HG03460 (cell line): ENCODE measurements around the gene ANOS1.
"Not testable (repeated sequence)": the region's sequence is repeated elsewhere in the genome, so short reads cannot be mapped to it uniquely, and the experiment has no call there.

Experiments
- ATAC-seq: cut with Tn5 transposase; IDR thresholded peaks from one replicate; pipeline ENCODE4 v1.9.1; 2021; ENCODE audit not compliant: unreplicated experiment

Gene ANOS1, protein sequence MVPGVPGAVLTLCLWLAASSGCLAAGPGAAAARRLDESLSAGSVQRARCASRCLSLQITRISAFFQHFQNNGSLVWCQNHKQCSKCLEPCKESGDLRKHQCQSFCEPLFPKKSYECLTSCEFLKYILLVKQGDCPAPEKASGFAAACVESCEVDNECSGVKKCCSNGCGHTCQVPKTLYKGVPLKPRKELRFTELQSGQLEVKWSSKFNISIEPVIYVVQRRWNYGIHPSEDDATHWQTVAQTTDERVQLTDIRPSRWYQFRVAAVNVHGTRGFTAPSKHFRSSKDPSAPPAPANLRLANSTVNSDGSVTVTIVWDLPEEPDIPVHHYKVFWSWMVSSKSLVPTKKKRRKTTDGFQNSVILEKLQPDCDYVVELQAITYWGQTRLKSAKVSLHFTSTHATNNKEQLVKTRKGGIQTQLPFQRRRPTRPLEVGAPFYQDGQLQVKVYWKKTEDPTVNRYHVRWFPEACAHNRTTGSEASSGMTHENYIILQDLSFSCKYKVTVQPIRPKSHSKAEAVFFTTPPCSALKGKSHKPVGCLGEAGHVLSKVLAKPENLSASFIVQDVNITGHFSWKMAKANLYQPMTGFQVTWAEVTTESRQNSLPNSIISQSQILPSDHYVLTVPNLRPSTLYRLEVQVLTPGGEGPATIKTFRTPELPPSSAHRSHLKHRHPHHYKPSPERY

DNA sequence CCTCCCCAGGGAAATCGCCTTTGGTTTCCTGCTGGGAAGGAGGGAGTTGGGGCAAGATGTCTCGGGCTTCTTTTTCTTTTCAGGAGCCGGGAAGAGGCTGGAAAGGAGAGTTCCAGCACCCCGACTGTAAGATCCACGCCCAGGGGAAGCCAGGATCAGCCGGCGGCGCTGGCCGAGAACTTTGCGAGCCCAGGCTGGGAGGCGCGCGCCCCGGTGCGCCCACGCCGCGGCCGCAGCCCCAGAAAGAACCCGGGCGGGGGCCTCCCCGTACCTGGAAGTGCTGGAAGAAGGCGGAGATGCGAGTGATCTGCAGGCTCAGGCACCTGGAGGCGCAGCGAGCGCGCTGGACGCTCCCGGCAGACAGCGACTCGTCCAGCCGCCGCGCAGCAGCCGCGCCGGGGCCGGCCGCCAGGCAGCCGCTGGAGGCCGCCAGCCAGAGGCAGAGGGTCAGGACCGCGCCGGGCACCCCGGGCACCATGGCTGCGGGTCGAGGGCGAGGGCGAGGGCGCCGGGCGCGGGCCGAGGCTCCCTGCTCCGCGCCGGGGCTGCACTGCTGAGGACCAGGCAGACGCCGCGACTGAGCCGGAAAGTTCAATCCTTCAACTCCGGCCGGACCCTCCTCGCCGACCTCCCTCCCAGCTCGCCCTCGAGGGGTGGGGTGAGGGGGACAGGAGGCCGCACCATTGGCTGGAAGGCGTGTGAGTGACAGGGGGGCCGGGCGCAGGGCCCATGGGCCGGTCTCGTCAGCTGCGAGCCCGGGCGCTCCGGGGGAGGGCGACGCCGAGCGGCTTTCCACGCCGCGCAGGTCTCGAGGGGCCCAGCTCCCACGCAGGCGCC, at the start of gene ANOS1:
TSS of gene ANOS1 (minus strand) at position 579 of the 837 bp plus-strand sequence. CDS start at position 478, 101 bp downstream.
- ATAC-seq: no peak

DNA sequence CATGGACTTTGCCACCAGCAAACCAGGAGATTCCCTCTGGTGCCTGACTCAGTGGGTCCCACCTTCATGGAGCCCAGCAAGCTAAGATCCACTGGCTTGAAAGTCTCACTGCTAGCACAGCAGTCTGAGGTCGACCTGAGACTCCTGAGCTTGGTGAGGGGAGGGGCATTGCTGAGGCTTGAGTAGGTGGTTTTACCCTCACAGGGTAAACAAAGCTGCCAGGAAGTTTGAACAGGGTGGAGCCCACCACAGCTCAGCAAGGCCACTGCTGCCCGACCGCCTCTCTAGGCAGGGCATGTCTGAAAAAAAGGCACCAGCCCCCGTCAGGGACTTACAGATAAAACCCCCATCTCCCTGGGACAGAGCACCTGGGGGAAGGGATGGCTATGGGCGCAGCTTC, 41.2 kb upstream of the ANOS1 start:
- no peak for ATAC-seq

DNA sequence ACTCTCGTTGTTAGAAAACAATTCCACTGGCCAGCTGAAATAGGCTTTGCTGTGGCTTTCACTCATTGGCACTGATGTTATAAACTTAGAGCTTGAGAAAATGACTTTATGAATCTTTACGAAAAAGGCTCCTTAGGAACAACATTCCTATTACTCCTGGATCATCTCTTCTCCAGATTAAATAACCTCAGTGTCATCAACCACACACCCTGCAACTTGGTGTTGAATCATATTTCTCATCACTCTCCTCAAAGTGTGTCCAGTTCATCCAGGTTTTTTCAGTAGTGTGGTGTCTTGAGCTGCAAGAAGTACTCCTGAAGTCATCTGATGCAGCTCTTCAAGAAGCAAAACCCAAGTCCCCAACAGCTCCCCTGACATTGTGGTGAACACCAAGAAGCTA, 28.1 kb upstream of the ANOS1 start:
- ATAC-seq: no peak

DNA sequence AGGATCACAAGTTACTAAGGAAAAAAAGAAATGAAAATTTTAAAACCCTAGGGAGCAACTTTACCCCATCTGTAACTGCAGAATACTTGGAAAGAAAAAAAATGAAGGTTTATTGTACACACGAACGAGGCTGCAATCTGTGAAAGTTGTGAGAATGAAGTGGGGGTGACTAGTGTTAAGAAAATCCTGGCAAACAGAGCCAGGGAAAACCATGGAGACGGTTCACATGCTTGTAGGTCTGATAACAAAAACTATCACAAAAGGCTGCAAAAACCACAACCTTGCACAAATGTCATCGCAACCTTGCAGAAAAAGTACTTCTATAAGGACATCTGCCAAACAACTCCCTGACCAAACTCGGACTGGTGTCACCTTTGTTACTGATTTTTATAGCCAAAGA, 26.8 kb upstream of the ANOS1 start:
- ATAC-seq: not testable (repeated sequence)

DNA sequence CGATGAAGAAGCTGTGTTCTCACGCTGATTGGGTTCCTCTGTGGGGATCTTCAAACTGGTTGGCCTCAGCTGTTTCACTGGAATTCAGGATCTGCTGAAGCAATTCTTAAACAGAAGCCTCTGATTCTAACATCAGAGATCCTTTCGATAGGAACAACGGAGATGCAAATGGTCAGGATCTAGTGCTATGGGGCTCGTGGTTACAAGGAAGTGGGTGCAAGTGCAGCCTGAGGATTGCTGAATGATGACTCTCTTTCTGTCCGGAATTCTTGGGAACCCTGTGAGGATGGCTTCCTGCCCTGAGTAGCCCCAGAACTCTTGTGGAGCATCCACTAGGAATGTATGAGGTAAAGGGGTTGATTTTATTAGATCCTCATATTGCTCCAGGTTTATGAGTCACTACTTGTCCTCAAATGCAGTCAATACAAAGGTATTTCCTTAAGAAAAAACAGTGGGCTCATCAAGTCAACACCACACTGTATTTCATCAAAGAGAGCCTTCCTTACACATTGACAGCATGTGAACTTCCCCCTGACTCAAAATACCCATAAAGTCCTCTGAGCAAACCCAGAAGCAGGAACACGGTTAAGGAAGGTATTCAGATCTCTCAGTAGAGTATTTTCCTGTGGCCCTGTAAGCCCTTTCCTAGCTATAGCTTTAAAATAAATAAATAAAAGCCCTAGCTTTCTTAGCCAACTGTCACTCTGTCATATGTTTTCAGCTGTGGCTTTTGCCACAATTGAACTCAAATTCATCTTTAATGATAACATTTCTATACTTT, 25.9 kb upstream of the ANOS1 start:
- ATAC-seq: not testable (repeated sequence)

DNA sequence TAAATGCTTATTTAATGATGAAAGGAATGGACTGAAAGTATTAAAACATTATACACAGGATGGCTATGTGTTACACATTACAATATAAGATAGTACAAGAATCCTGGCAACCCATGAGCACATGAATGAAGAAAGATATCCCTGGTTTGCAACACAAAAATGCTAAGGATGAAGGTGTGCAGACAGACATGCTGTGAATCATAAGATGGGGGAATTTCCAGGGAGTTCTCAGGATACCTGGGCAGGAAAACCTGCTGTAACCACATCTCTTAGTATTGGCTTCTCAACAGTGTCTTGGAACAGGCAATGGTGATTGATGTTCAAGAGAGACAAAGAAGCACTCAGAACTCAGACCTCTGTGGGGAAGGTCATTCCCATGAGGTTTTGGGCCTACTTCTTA, 23.9 kb upstream of the ANOS1 start:
- no peak for ATAC-seq

DNA sequence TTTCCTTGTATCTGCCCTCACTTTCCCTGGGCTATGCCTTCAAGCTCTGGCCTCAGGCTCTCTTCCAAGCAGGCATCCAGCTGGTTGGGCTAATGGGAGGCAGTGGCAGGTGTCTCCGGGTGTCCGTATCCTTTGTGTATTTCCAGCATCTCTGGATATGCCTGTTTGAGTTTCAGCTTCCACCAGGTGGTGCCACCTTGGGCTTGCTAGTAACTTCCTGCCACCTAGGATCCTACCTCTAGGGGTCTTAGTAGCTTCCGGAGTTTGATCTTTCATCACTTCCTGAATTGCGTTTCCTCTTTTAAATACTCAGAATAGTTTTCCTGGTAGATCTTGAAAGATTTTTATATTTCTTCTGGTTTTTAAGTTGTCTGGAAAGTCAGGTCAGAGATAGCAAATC, 23.2 kb upstream of the ANOS1 start:
- no peak for ATAC-seq

DNA sequence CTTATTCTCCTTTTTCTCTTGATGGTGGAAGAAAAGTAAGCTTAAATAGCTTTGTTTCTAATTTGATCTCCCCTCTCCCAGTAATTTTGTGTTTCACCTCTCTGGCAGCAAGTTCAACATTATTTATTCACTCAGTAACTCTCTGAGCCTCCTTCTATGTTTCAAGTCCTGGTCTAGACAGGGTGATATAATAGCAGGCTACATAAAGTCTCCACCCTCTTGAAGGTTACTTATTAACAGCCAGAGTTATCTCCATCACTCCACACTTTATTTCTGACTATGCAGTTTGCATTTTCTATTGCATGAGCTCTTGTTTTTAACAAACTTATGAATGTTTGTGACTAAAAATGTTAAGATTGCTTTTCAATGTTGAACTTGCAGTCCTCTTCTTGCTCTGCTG, 17.8 kb upstream of the ANOS1 start:
- no peak for ATAC-seq

DNA sequence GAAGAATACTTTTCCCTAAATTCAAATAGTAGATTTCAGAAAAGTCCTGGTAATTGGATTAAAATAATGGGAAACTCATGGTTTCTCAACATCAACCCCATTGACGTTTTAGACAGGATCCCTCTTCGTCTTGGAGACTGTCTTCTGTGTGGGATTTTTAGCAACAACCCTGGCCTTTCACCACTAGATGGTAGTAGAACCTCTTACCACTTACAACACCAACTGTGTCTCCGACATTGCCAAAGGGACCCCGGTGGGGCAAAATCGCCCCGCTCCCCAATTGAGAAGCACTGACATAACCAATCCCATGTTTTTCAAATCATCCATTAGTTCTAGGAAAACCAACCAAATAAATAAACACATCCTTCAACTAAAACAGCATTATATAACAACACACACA, 16.9 kb upstream of the ANOS1 start:
- ATAC-seq: no peak

DNA sequence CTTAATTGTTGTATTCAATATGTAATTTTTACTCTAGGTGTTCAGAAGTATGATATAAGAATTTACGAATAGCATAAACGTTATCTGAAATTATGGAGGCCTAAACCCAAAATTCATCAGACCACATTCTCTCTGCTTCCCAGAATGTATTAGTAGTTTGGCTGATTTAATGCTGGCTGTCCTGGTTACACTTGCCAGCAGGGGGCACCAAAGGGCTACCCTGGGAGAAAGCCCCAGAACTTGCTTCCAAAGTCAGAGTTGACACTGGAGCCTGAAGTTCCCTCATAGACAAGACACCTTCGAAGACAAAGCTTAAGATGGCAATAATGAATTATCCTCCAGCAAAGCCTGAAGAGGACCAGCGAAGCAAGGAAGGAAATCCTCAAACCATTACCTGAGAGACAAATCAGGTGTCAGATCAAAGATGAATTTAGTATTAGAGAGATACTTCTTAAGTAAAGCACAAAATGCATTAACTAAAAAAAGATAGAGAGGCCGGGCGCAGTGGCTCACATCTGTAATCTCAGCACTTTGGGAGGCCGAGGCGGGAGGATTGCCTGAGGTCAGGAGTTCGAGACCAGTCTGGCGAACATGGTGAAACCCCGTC, 11.3 kb upstream of the ANOS1 start:
- ATAC-seq: no peak

DNA sequence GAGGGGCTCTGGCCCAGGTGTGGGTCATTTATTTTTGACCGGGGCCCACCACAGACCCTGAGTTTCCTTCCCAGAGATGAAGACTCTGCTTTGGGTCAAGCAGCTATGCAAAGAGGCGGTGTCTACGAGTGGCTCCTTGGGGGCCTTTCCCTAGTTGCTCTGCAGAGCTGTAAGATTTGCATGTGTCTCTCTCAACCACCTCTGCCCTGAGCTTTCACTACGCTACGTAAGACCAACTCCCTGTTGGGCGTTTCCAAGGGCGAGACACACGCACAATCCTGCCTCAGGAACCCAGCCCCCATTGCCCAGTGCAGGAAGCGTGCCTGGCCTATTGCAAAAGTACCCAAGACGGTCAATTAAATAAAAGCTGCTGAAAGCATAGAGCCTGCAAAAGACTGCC, 10.0 kb upstream of the ANOS1 start:
- no peak for ATAC-seq

DNA sequence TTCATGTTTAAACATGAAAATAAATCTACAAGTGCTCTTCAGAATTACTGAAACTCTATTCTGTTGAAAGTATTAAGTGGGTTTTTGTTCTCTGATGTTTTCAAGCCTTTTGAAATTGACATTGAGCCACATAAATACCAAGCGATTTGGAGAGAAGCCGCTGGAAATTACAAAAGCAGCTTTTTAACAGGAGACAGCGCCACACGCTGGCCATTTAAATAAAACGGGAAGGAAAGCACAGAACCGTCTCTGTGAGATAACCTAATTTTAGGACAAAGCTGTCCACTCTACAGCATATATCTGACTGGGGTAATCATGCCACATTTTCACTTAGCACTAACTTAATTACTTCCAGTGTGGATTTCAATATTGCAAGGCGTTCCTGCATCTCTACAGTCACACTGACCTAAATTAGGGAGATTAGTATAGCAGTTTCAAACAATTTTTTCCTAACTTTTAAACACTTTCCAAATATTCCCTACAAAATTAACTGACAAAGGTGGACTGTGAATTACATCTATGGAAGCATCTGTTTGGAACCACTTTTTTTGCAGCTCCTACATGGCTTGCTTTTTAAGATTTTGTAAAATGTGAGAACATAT, 6.8 kb upstream of the ANOS1 start:
- no peak for ATAC-seq

DNA sequence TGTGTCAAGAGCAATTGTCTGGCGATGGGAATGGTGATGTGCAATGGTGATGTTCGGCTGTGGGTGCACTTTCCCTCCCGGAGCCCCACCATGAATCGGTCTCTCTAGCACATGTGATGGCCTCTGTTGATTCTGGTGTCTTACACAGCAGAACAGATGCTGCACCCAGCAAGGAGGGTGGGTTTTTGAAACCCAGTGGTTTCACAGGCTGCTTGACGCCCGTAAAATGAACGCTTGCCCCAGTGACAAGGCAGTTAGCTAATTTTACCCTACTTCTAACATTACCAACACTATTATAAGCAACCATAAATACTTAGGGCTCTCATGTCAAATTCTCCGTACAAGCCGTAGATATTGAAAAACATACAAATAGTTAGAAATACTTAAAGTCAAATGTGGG, 5.9 kb upstream of the ANOS1 start:
- ATAC-seq: no peak

DNA sequence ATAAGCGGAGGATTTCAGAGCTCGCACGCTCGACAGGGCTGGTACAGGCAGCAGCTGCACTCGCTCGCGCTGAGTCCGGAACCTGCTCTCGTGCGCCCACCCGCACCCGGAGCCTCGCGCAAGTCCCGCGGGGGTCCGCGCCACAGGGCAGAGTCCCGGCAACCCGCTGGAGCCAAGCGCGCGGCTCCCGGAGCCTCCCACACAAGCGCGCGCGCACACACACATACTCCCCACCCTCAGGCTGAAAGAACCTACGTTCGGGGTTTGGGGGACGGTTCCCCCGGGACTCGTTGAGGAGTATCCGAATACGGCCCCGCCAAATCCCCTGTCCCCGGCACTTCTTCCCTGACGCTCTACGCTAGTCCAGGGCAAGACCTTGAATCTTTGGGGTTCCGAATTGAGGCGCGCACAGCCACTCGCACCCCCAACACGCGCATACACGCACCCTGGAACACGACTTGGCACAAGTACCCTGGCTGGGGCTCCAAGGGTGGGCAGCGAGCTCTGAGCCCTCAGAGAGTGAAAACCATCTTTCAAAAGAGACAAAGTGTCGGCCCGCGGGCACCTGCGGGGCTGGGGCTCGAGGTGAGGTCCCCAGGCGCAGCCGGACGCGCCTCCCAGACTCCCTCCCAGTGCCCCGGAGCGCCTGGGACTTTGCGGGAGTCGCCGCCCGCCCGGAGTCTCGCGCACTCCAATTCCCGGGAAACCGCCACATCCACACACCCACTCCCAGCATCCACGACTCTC, 952 bp downstream of the ANOS1 start:
- no peak for ATAC-seq

DNA sequence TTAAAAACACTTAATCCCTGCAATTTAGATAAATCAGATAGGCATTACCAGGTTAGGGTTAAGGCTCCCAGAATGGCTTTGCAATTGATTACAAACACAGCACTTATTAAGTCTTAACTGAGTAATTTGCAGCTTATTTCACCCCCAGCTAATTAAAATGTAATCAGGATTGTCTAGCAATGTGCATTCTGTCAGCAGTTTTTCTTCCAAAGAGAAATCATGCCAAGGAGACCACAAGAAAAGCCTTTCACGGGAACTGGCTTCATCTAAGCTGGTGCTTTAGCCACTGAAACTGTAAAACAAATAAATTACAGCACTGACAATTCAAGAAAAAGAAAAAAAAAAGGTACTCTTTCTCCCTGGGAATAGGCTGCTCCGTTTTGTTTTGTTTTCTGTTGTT, 2.1 kb downstream of the ANOS1 start:
- ATAC-seq: no peak

DNA sequence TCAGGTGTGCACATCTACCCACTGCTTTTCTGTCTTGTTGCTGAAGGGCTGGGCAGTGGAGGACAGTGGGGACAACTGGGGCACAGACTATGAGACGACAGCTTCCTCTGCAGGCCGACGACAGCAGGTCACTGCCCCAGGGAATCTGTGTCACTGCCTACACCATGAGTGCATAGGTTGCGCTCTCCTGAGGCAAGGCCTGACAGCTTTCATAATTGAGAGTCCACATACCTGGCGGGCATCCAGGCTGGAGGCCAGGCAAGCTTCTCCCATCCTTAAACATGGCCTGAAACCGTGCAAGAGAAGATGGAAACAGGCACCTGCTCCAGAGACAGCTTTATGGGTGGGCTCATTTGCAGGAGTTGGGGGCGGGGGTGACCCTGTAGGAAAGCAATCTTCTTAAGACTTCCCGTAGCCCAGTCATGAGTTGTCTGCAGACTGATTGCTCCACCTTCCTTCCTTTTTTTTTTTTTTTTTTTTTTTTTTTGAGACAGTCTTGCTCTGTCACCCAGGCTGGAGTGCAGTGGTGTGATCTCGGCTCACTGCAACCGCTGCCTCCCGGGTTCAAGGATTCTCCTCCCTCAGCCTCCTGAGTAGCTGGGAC, 2.9 kb downstream of the ANOS1 start:
- no peak for ATAC-seq

DNA sequence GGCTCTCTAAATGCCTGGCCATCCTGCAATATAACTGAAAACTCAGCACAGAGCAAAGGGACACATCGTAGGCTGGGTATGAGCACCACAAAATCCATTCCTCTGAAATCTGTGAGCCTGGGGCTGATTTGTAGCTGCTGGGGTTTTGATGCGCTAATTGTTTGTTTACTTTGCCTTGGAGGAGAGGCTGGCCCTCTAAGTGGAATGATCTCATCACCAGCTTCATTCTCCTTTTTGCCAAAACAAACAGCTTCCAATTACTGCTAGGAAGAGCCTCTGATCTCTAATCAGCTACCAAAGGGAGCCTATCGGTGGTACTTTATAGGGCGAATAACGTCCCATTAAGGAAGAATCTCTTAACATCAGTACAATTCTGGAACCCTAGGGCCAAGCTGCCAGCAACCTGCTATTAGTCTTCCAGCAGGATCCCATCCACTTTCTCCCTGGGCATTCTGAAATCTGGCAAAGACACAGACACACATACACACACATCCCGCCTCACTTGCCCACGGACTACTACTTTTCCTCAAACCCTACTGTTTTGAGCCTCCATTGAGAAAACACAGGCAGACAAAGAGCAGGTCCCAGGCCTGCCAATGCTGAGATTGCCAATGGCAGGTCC, 5.8 kb downstream of the ANOS1 start:
- ATAC-seq: no peak

DNA sequence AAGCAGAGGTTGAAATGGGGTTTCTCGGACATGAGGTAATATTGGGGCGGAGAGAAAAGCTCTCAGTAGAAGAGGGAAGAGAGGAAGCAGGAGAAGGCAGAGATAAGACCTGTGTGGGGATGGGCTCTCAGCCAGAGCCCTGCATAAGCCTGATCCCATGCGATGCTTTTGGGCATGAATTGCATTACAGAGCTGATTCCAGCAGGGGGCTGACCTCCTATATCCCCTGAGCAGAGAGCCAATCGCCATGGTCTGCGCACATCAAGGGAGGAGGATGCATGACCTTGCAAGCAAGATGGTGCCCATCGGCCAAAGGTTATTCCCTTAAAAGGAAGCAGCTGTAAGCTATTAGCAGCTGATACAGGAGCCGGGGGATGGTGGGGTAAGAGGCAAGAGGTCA, 7.6 kb downstream of the ANOS1 start:
- no peak for ATAC-seq

DNA sequence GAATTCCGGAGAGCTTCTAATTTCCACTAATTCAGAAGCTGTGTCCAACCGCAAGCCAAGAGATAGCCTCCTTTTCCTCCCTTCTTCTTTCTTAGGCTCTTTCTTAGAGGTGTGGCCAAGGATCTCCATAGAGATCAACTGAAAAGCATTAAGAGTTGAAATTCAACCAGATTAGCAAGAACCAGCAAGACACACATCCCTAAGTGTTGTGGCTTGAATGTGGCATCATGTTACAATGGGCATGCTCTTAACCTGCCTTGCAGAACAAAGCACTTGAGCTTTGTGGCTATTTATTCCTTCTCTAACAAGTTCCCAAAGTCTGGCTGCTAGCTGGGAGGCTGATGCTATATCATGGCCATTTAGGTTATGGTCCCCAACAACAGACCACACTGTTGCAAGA, 10.4 kb downstream of the ANOS1 start:
- no peak for ATAC-seq
